Naive thymus-derived CD4-positive, alpha-beta T cell (primary cell): ENCODE measurements around the gene SLC22A13. TPM values are rescaled to one million over a fixed set of nuclear protein-coding genes. Genes with fewer than 3 reads are reported as not detected.

Experiments used
- ATAC-seq: fragments of 150-1000 bp; cut with Tn5 transposase; 2 replicates; pipeline ENCODE4 v1.10.0; 2021; ENCODE audit warnings: mild to moderate bottlenecking, moderate library complexity
- CTCF ChIA-PET: fragments of 350-600 bp; sonication (Branson Sonifier 250); formaldehyde crosslinking; loops from one replicate; lab custom pipeline; 2021; ENCODE audit warnings: antibody characterized with exemption; lab: Charles Lee
- POLR2A ChIA-PET: fragments of 350-600 bp; sonication (Branson Sonifier 250); formaldehyde crosslinking; loops from one replicate; lab custom pipeline; 2021; ENCODE audit warnings: antibody characterized with exemption, inconsistent platforms; lab: Charles Lee
- DNase-seq, 9 donors: peaks; one replicate each; pipeline versions ENCODE4 v3.0.0 to v3.0.0-alpha.2; 2020 to 2022; ENCODE audit warnings: mixed read lengths in 1 of 9
- H3K27ac ChIP-seq: one replicate; pipeline ENCODE4 v1.7.0; 2013; ENCODE audit warnings: mild to moderate bottlenecking, low read depth, low read length, moderate library complexity
- H3K27me3 ChIP-seq, 2 donors: one replicate each; pipeline ENCODE4 v1.7.0; 2013; ENCODE audit warnings: low read length in 2 of 2, mild to moderate bottlenecking in 2 of 2, moderate library complexity in 2 of 2; ENCODE audit not compliant: control insufficient read depth in 2 of 2, insufficient read depth in 2 of 2
- H3K36me3 ChIP-seq, 3 experiments: 1 replicate in 2 of 3; 2 replicates in 1 of 3; pipeline ENCODE4 v1.7.0; 2013; ENCODE audit warnings: low read length in 3 of 3, mild to moderate bottlenecking in 3 of 3, moderate library complexity in 1 of 3; ENCODE audit not compliant: insufficient read depth in 3 of 3, control insufficient read depth in 2 of 3
- H3K4me1 ChIP-seq, 2 donors: one replicate each; pipeline ENCODE4 v1.7.0; 2013; ENCODE audit warnings: low read length in 2 of 2, mild to moderate bottlenecking in 2 of 2, moderate library complexity in 1 of 2; ENCODE audit not compliant: control insufficient read depth in 2 of 2, insufficient read depth in 2 of 2
- H3K4me3 ChIP-seq: 2 replicates; pipeline ENCODE4 v1.7.0; 2013; ENCODE audit warnings: mild to moderate bottlenecking, low read length
- H3K9me3 ChIP-seq, 3 experiments: 1 replicate in 2 of 3; 2 replicates in 1 of 3; pipeline ENCODE4 v1.7.0; 2013; ENCODE audit warnings: low read length in 3 of 3; ENCODE audit not compliant: control insufficient read depth in 2 of 3
- H3K27ac Mint-ChIP-seq, 9 donors: one replicate each; pipeline ENCODE4 v1.8.0; 2020 to 2022; ENCODE audit warnings: mixed read lengths in 9 of 9, mild to moderate bottlenecking in 8 of 9, moderate library complexity in 5 of 9, inconsistent platforms in 2 of 9
- H3K27me3 Mint-ChIP-seq, 5 donors: one replicate each; pipeline ENCODE4 v1.8.0; 2021 to 2022; ENCODE audit warnings: mixed read lengths in 5 of 5, mild to moderate bottlenecking in 1 of 5
- H3K36me3 Mint-ChIP-seq, 5 donors: one replicate each; pipeline ENCODE4 v1.8.0; 2020 to 2022; ENCODE audit warnings: mixed read lengths in 5 of 5, mild to moderate bottlenecking in 3 of 5, inconsistent platforms in 1 of 5
- H3K4me1 Mint-ChIP-seq, 7 donors: one replicate each; pipeline ENCODE4 v1.8.0; 2020 to 2022; ENCODE audit warnings: mixed read lengths in 7 of 7, mild to moderate bottlenecking in 3 of 7, inconsistent platforms in 1 of 7
- H3K4me3 Mint-ChIP-seq, 10 donors: one replicate each; pipeline ENCODE4 v1.8.0; 2020 to 2022; ENCODE audit warnings: mild to moderate bottlenecking in 10 of 10, mixed read lengths in 10 of 10, moderate library complexity in 6 of 10, inconsistent platforms in 2 of 10
- H3K9me3 Mint-ChIP-seq, 11 donors: one replicate each; pipeline ENCODE4 v1.8.0; 2020 to 2022; ENCODE audit warnings: mixed read lengths in 11 of 11, mild to moderate bottlenecking in 4 of 11, inconsistent platforms in 1 of 11, moderate library complexity in 1 of 11
- intact Hi-C, 2 donors: fragments of 100-400 bp; cut with micrococcal nuclease; formaldehyde crosslinking; loops; one replicate each; pipeline ENCODE4 v1.15.1; 2023
- polyA plus RNA-seq, 2 donors: library from polyadenylated mRNA; unstranded; fragments of 300-500 nt; fragmentation: Illumina TruSeq; gene quantifications; one replicate each; pipeline ENCODE4 v1.2.3, GENCODE V29; 2021
- total RNA-seq, 6 experiments: library from RNA in 5 of 6; stranded (reverse) in 5 of 6; gene quantifications; 1 replicate in 5 of 6; 2 replicates in 1 of 6; pipeline ENCODE4 v1.2.3 and lab custom pipeline; 2021 to 2026

Gene SLC22A13
- total and polyA plus RNA-seq, 7 experiments from 2014 or later, result 0.53 to 1.9 (median 0.62) TPM; not detected in 2

DNA sequence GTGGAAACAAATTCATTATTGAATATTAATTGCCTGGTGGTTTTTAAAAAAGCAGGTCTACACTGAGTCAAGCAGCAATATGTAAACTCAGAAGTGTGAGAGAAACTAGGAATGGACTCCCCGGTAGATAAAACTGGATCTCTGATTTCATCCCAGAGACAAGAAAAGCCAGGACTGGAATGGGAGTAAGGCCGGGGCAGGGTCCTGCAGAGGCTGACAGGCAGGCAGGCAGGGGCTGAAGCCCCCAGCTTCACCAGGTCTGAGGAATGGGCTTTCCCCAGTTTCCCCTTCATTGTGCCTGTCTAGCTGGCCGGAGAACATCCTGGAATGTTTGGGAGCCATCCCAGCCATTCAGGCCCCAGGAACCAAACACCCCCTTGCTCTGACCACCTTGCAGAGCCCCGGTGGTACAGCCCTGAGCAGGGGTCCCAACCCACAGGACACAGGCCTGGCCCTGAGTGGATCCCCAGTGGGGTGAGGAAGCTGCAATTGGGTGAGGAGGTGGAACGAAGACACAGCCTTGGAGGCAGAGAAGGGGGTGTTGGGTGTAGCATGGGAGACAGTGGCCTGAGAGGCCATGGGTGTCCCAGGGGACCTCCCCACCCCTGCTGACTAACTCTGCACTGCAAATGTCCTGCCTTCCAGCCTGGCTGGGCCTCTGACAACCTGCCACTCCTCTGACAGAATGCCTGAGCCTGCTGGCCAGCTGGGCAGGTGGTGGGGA lies 49.3 kb downstream of the SLC22A13 start:
- no peaks in the 10 kb centered on the region for H3K36me3 Mint-ChIP-seq
- H3K4me3 Mint-ChIP-seq, result no peak overlapping the region
- CTCF ChIA-PET, result no interaction called here
- H3K9me3 Mint-ChIP-seq, result no peaks in the 10 kb centered on the region
- H3K27me3 ChIP-seq, result no peaks in the 10 kb centered on the region
- H3K4me3 ChIP-seq, result no peak overlapping the region
- intact Hi-C loops, result no loop called here
- no peak overlapping the region for H3K27ac Mint-ChIP-seq
- peaks cover 0 to 7% (median 0%) of the 10 kb centered on the region in 5 donors for H3K27me3 Mint-ChIP-seq
- no peak overlapping the region for H3K27ac ChIP-seq
- no peaks in the 10 kb centered on the region for H3K4me1 ChIP-seq
- no peaks in the 10 kb centered on the region for H3K36me3 ChIP-seq
- POLR2A ChIA-PET, result no interaction called here
- no peak for DNase-seq
- no peaks in the 10 kb centered on the region for H3K9me3 ChIP-seq
- no peak for ATAC-seq
- peaks cover 0 to 2% (median 0%) of the 10 kb centered on the region in 7 donors for H3K4me1 Mint-ChIP-seq

- H3K27ac ChIP-seq, result no peak overlapping the region
- H3K27me3 Mint-ChIP-seq, result peaks cover 0 to 4% (median 0%) of the 10 kb centered on the region in 5 donors
- no peaks in the 10 kb centered on the region for H3K4me1 ChIP-seq
Measured at GRCh38 chr3:38315488-38316230, 50.0 kb downstream of the SLC22A13 start.

DNA sequence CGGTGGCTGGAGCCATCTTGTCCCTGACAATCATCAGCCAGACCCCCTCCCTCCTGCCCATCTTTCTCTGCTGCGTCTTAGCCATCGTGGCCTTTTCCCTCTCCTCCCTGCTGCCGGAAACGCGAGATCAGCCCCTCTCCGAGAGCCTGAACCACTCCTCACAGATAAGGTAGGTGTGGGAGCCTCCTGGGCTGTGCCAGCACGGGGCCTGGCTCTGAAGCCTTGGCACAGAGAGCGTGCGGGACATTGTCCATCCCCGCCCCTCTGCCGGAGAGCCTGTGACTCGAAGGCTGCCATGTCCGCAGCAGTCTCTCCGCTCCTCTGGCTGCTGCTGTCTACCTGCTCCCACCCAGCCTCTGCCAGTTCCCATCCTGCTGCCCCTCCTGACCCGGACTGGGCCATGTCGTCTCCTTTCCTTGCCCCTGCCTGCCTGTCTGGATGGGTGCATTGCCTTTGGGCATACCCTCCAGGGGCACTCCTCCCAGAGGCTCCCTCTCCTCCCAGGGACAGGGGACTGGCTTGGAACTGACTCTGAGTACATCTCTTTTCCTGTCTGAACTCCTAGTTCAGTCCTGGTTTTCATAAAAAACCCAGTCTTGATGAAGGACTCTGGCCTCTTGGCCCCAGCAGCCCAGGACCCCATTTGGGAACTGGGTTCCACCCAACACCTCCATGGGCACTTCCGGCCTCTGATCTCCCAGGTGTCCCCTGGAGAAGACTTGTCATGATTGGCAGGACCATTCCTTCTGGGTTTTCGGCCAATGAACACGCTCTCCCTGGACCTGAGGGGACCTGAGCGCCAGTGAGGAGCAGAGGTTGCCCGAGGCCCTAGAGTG lies 51.0 kb downstream of the SLC22A13 start:
- Mint-ChIP-seq H3K36me3 (no peaks in the 10 kb centered on the region), H3K9me3 (peaks cover 0 to 7% (median 0%) of the 10 kb centered on the region in 11 donors), H3K27me3 (peaks cover 0 to 4% (median 0%) of the 10 kb centered on the region in 5 donors), H3K4me1 (peaks cover 0 to 2% (median 0%) of the 10 kb centered on the region in 7 donors), H3K27ac (no peak overlapping the region), H3K4me3 (no peak overlapping the region)
- ATAC-seq (no peak), DNase-seq (no peak)
- ChIA-PET POLR2A (no interaction called here), CTCF (no interaction called here)
- no peak overlapping the region for H3K4me3 ChIP-seq
- no peak overlapping the region for H3K27ac ChIP-seq
- H3K36me3 ChIP-seq, result no peaks in the 10 kb centered on the region
- H3K4me1 ChIP-seq, result no peaks in the 10 kb centered on the region
- H3K9me3 ChIP-seq, result no peaks in the 10 kb centered on the region
- H3K27me3 ChIP-seq, result no peaks in the 10 kb centered on the region
- intact Hi-C loops, result no loop called here

More at GRCh38 chr3:38315488-38316230, 50.0 kb downstream of the SLC22A13 start:
- ChIA-PET POLR2A (no interaction called here), CTCF (no interaction called here)
- no peaks in the 10 kb centered on the region for H3K36me3 Mint-ChIP-seq
- no peak overlapping the region for H3K27ac Mint-ChIP-seq
- H3K36me3 ChIP-seq, result no peaks in the 10 kb centered on the region
- H3K4me1 Mint-ChIP-seq, result peaks cover 0 to 2% (median 0%) of the 10 kb centered on the region in 7 donors
- no peak for ATAC-seq
- intact Hi-C loops, result no loop called here
- H3K27me3 ChIP-seq, result no peaks in the 10 kb centered on the region
- no peak overlapping the region for H3K4me3 ChIP-seq
- no peak for DNase-seq
- H3K4me3 Mint-ChIP-seq, result no peak overlapping the region
- no peaks in the 10 kb centered on the region for H3K9me3 ChIP-seq
- H3K9me3 Mint-ChIP-seq, result peaks cover 0 to 3% (median 0%) of the 10 kb centered on the region in 11 donors

GRCh38 chr3:38317192-38317759 lies 51.7 kb downstream of the SLC22A13 start:
- no peak overlapping the region for H3K27ac ChIP-seq
- ChIA-PET POLR2A (no interaction called here), CTCF (no interaction called here)
- no peaks in the 10 kb centered on the region for H3K4me1 ChIP-seq
- DNase-seq, result no peak
- no peaks in the 10 kb centered on the region for H3K36me3 ChIP-seq
- H3K4me3 Mint-ChIP-seq, result no peak overlapping the region
- no peaks in the 10 kb centered on the region for H3K9me3 ChIP-seq
- peaks cover 0 to 7% (median 2%) of the 10 kb centered on the region in 11 donors for H3K9me3 Mint-ChIP-seq
- no peaks in the 10 kb centered on the region for H3K27me3 ChIP-seq
- peaks cover 0 to 2% (median 0%) of the 10 kb centered on the region in 7 donors for H3K4me1 Mint-ChIP-seq
- peaks cover 0 to 4% (median 0%) of the 10 kb centered on the region in 5 donors for H3K27me3 Mint-ChIP-seq
- H3K4me3 ChIP-seq, result no peak overlapping the region
- H3K27ac Mint-ChIP-seq, result no peak overlapping the region
- intact Hi-C loops, result no loop called here
- ATAC-seq, result peak; percentile 18
- no peaks in the 10 kb centered on the region for H3K36me3 Mint-ChIP-seq

DNA sequence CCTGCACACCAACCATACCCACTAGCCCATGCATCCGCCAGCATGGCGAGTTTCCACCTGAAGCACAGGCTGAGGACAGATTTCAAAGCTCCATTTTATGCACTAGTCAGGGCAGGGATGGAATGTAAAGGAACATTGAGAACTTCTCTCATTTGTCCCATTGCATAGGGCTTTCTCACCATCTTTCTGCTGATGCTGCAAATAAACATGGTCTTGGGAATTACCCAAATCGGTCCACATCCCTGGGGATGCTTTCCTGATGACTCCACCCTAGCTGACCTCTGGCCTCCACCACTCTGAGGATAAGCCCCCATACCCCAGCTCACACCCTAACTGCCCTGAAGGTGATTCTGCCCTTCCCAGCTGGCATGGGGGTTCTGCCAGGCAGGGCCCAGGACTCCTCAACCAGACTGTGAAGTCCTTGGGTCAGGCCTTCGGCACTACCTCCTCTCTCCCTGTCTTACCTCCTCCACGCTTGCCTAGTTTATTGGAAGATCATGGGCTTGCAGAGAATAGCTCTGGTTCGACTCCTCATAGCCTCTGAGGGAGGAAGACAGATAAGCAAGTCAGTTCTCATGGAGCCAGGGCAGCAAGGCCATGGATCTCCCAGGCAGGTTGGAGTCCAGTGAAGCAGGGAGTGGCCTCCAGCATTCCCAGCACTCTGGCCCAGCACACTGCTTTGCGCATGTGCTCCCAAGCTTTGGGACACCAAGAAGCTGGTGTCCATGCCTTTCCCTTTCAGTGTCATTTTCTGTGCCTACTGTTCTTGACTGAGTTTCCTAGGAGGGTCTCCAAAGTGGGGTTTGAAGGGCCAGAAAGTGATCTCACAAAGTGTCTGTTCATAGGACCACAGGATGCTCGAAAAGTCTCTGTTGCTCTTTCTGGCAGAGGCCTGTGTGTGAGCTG lies 53.4 kb downstream of the SLC22A13 start:
- Mint-ChIP-seq H3K4me1 (peaks cover 0 to 2% (median 0%) of the 10 kb centered on the region in 7 donors), H3K27me3 (peaks cover 0 to 5% (median 0%) of the 10 kb centered on the region in 5 donors), H3K27ac (no peak overlapping the region), H3K9me3 (peaks cover 0 to 11% (median 4%) of the 10 kb centered on the region in 11 donors), H3K36me3 (no peaks in the 10 kb centered on the region), H3K4me3 (no peak overlapping the region)
- POLR2A ChIA-PET, result no interaction called here
- no peak for DNase-seq
- ATAC-seq, result no peak
- Histone ChIP-seq H3K4me3 (no peak overlapping the region), H3K9me3 (no peaks in the 10 kb centered on the region), H3K4me1 (no peaks in the 10 kb centered on the region), H3K36me3 (no peaks in the 10 kb centered on the region), H3K27me3 (no peaks in the 10 kb centered on the region), H3K27ac (no peak overlapping the region)
- CTCF ChIA-PET, result no interaction called here
- intact Hi-C loops, result no loop called here
